Measurements from ENCODE around the gene PFDN6.

Gene PFDN6

GRCh38 chr6:33288921-33289783 lies at the start of gene PFDN6, which contains the start of gene WDR46:
Gene PFDN6 (plus strand): TSS chr6:33289601. CDS start chr6:33289857, 256 bp downstream.
Gene WDR46 (minus strand): TSS chr6:33289239. CDS start chr6:33289170, 69 bp downstream.
- Histone ChIP-seq H3K27ac (peak within 1 kb of the TSS; percentile 69 to 81), H3K36me3 (peaks cover 34 to 66% (median 54%) of the 10 kb centered on the region in 3 donors), H3K4me1 (peaks cover 4 to 25% (median 22%) of the 10 kb centered on the region in 4 donors), H3K27me3 (no peaks in the 10 kb centered on the region), H3K9me3 (no peaks in the 10 kb centered on the region), H3K4me3 (peak within 1 kb of the TSS; percentile 73 to 79)
- intact Hi-C loops (cut with DNase I; ENCODE audit: low total_unique reads), result no loop called here
- TF ChIP-seq, protein P1, sequence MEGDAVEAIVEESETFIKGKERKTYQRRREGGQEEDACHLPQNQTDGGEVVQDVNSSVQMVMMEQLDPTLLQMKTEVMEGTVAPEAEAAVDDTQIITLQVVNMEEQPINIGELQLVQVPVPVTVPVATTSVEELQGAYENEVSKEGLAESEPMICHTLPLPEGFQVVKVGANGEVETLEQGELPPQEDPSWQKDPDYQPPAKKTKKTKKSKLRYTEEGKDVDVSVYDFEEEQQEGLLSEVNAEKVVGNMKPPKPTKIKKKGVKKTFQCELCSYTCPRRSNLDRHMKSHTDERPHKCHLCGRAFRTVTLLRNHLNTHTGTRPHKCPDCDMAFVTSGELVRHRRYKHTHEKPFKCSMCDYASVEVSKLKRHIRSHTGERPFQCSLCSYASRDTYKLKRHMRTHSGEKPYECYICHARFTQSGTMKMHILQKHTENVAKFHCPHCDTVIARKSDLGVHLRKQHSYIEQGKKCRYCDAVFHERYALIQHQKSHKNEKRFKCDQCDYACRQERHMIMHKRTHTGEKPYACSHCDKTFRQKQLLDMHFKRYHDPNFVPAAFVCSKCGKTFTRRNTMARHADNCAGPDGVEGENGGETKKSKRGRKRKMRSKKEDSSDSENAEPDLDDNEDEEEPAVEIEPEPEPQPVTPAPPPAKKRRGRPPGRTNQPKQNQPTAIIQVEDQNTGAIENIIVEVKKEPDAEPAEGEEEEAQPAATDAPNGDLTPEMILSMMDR (IDR thresholded peaks at IDR 0.05), result no peak
- peak; percentile 84 to 90 for DNase-seq

GRCh38 chr6:33241968-33242367 lies 47.4 kb upstream of the PFDN6 start:
- Histone ChIP-seq H3K4me3 (no peak overlapping the region), H3K4me1 (no peaks in the 10 kb centered on the region), H3K27ac (no peak overlapping the region), H3K27me3 (peaks cover 0 to 49% of the 10 kb centered on the region in 2 donors), H3K36me3 (no peaks in the 10 kb centered on the region), H3K9me3 (no peaks in the 10 kb centered on the region)
- DNase-seq, result no peak
- intact Hi-C loops (cut with DNase I; ENCODE audit: low total_unique reads), result no loop called here
- TF ChIP-seq, protein P1 (IDR thresholded peaks at IDR 0.05), result no peak

DNA sequence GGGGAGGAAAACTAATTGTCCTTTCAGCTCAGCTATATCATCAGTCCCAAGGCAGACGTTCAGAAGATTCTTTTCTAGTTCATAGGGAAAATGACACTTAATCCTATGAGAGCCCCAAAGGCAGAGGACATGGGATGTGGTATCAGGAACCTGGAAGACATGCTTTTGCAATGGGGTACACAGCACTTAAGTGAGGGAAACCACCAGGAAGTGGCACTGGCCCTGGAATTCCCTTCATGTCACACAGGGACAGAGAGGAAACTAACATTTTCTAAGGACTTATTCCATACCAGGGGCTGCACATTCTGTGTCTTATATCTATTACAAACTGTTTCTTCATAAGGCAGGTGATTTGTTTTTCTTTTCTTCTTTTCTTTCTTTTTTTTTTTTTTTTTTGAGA lies 45.9 kb upstream of the PFDN6 start:
- intact Hi-C loops (cut with DNase I; ENCODE audit: low total_unique reads), result no loop called here
- H3K27ac ChIP-seq, result no peak overlapping the region

GRCh38 chr6:33247977-33248642 lies 41.3 kb upstream of the PFDN6 start:
- intact Hi-C loops (cut with DNase I; ENCODE audit: low total_unique reads), result loop anchor here (5.0 kb wide), 4 partner anchors 36 to 236 kb away; no protein-coding TSS in a partner anchor
- Histone ChIP-seq H3K9me3 (no peaks in the 10 kb centered on the region), H3K27ac (peak overlapping the region; percentile 92 to 97), H3K4me1 (peaks cover 0 to 28% (median 20%) of the 10 kb centered on the region in 4 donors), H3K36me3 (peaks cover 5 to 17% (median 6%) of the 10 kb centered on the region in 3 donors), H3K27me3 (peaks cover 0 to 17% of the 10 kb centered on the region in 2 donors), H3K4me3 (peak overlapping the region; percentile 58 to 79)
- DNase-seq, result peak; percentile 88 to 91
- TF ChIP-seq, protein P1 (IDR thresholded peaks at IDR 0.05), result peak; percentile 97 to 100

More for the DNA sequence above, 45.9 kb upstream of the PFDN6 start:
- Histone ChIP-seq H3K4me3 (no peak overlapping the region), H3K36me3 (no peaks in the 10 kb centered on the region), H3K27me3 (peaks cover 0 to 40% of the 10 kb centered on the region in 2 donors), H3K4me1 (peaks cover 0 to 5% (median 3%) of the 10 kb centered on the region in 4 donors), H3K9me3 (no peaks in the 10 kb centered on the region)
- DNase-seq, result peak in 1 of 2 donors; percentile 29
- TF ChIP-seq, protein P1 (IDR thresholded peaks at IDR 0.05), result no peak

- intact Hi-C loops (cut with DNase I; ENCODE audit: low total_unique reads), result loop anchor here (5.0 kb wide), 4 partner anchors 36 to 236 kb away; no protein-coding TSS in a partner anchor
- TF ChIP-seq, protein P1 (IDR thresholded peaks at IDR 0.05), result no peak
- no peak for DNase-seq
- Histone ChIP-seq H3K27me3 (peaks cover 0 to 17% of the 10 kb centered on the region in 2 donors), H3K4me1 (peaks cover 0 to 28% (median 20%) of the 10 kb centered on the region in 4 donors), H3K27ac (peak overlapping the region; percentile 92 to 97), H3K4me3 (peak overlapping the region; percentile 58 to 79), H3K36me3 (peaks cover 5 to 19% (median 6%) of the 10 kb centered on the region in 3 donors), H3K9me3 (no peaks in the 10 kb centered on the region)
These were observed 40.8 kb upstream of the PFDN6 start for GRCh38 chr6:33248643-33248931.

Measured in tibial artery (tissue), 4 donors.